WTC11 (cell line): ENCODE data around the gene RGL1.

Experiments used
- CBFB ChIP-seq: sonication (generic); formaldehyde crosslinking; IDR thresholded peaks from 2 replicates; pipeline ENCODE4 v1.8.1; 2022; ENCODE audit warnings: mild to moderate bottlenecking, low read depth, missing genetic modification reagents
- CREB1 ChIP-seq: sonication (generic); formaldehyde crosslinking; IDR thresholded peaks from 2 replicates; pipeline ENCODE4 v1.8.0; 2023; ENCODE audit warnings: mild to moderate bottlenecking, missing genetic modification reagents
- CREM ChIP-seq: sonication (generic); formaldehyde crosslinking; IDR thresholded peaks from 2 replicates; pipeline ENCODE4 v1.8.1; 2022; ENCODE audit warnings: mild to moderate bottlenecking, missing genetic modification reagents, moderate library complexity
- ELF4 ChIP-seq: sonication (generic); formaldehyde crosslinking; IDR thresholded peaks from 2 replicates; pipeline ENCODE4 v1.8.1; 2022; ENCODE audit warnings: low read depth, mild to moderate bottlenecking, moderate library complexity, missing genetic modification reagents
- ESRRA ChIP-seq: sonication (generic); formaldehyde crosslinking; IDR thresholded peaks from 2 replicates; pipeline ENCODE4 v1.8.1; 2022; ENCODE audit warnings: mild to moderate bottlenecking, missing genetic modification reagents, borderline replicate concordance
- FOXJ3 ChIP-seq: sonication (generic); formaldehyde crosslinking; IDR thresholded peaks from 2 replicates; pipeline ENCODE4 v1.9.0; 2021; ENCODE audit warnings: missing genetic modification reagents, mild to moderate bottlenecking, borderline replicate concordance
- GABPB1 ChIP-seq: sonication (generic); formaldehyde crosslinking; IDR thresholded peaks from 2 replicates; pipeline ENCODE4 v1.8.1; 2023; ENCODE audit warnings: mild to moderate bottlenecking, missing genetic modification reagents
- JUN ChIP-seq: sonication (generic); formaldehyde crosslinking; IDR thresholded peaks from 2 replicates; pipeline ENCODE4 v1.8.0; 2023; ENCODE audit warnings: mild to moderate bottlenecking, missing genetic modification reagents
- KAT7 ChIP-seq: sonication (generic); formaldehyde crosslinking; IDR thresholded peaks from 2 replicates; pipeline ENCODE4 v1.8.1; 2023; ENCODE audit warnings: missing genetic modification reagents, mild to moderate bottlenecking, borderline replicate concordance
- SMAD3 ChIP-seq: sonication (generic); formaldehyde crosslinking; IDR thresholded peaks from 2 replicates; pipeline ENCODE4 v1.8.0; 2022; ENCODE audit warnings: missing genetic modification reagents, mild to moderate bottlenecking, borderline replicate concordance
- ZBTB21 ChIP-seq: sonication (generic); formaldehyde crosslinking; IDR thresholded peaks from 2 replicates; pipeline ENCODE4 v1.8.1; 2023; ENCODE audit warnings: mild to moderate bottlenecking, missing genetic modification reagents, borderline replicate concordance
- ZNF138 ChIP-seq: sonication (generic); formaldehyde crosslinking; conservative IDR thresholded peaks from 2 replicates; pipeline ENCODE4 v1.8.1; 2022; ENCODE audit warnings: mild to moderate bottlenecking, moderate library complexity, missing genetic modification reagents
- ZNF263 ChIP-seq: sonication (generic); formaldehyde crosslinking; IDR thresholded peaks from 2 replicates; pipeline ENCODE4 v1.8.1; 2022; ENCODE audit warnings: low read depth, mild to moderate bottlenecking, moderate library complexity, missing genetic modification reagents
- TF ChIP-seq, protein P1 (sequence below): fragments of 200-600 bp; IDR thresholded peaks from 2 replicates; pipeline ENCODE4 v1.8.0; 2022; ENCODE audit warnings: antibody characterized with exemption

DNA sequence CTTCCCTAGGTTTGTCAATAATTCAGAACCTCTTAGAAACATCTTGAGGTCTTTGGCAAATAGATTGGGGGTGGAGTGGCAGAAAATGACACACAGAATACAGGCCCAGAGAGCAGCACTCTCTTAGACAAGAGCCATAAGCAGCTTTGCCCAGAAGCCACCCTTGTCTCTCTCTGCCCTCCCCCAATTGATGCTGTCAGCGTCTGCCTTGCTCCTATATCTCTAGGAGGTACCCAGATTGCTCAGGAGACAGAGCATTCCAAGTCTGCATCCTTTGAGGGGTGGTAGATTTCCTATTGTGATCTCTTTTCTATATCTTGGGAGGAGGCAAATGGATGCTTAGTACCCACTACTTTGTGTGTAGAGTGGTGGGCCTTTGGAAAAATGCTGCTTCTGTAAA is 1.8 kb downstream of the RGL1 start:
- TF ChIP-seq, protein P1, sequence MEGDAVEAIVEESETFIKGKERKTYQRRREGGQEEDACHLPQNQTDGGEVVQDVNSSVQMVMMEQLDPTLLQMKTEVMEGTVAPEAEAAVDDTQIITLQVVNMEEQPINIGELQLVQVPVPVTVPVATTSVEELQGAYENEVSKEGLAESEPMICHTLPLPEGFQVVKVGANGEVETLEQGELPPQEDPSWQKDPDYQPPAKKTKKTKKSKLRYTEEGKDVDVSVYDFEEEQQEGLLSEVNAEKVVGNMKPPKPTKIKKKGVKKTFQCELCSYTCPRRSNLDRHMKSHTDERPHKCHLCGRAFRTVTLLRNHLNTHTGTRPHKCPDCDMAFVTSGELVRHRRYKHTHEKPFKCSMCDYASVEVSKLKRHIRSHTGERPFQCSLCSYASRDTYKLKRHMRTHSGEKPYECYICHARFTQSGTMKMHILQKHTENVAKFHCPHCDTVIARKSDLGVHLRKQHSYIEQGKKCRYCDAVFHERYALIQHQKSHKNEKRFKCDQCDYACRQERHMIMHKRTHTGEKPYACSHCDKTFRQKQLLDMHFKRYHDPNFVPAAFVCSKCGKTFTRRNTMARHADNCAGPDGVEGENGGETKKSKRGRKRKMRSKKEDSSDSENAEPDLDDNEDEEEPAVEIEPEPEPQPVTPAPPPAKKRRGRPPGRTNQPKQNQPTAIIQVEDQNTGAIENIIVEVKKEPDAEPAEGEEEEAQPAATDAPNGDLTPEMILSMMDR = no peak
- no peak for TF ChIP-seq ELF4 (CRISPR knock-in tag)
- no peak for TF ChIP-seq GABPB1
- TF ChIP-seq ESRRA (CRISPR knock-in tag) = no peak
- no peak for TF ChIP-seq ZBTB21 (CRISPR knock-in tag)
- TF ChIP-seq ZNF138 (CRISPR knock-in tag) = no peak
- TF ChIP-seq JUN (CRISPR knock-in tag) = no peak
- TF ChIP-seq CBFB = no peak
- TF ChIP-seq SMAD3 (CRISPR knock-in tag) = no peak
- no peak for TF ChIP-seq ZNF263
- TF ChIP-seq CREM = no peak
- TF ChIP-seq KAT7 (CRISPR knock-in tag) = no peak
- TF ChIP-seq FOXJ3 (CRISPR knock-in tag) = no peak
- no peak for TF ChIP-seq CREB1 (CRISPR knock-in tag)
